Testis (tissue), 2 donors: ENCODE measurements around the gene INAFM2.

Experiments
- CTCF ChIP-seq, 3 experiments: fragments of 450-650 bp in 2 of 3; fragments of 200-600 bp in 1 of 3; sonication (generic) in 1 of 3; IDR thresholded peaks; one replicate each; pipeline ENCODE4 v1.5.1; 2016 to 2019; ENCODE audit warnings: antibody characterized with exemption in 3 of 3, mild to moderate bottlenecking in 2 of 3, moderate library complexity in 1 of 3
- POLR2A ChIP-seq: fragments of 450-650 bp; IDR thresholded peaks from one replicate; pipeline ENCODE4 v1.6.1; 2017; ENCODE audit warnings: antibody characterized with exemption, mild to moderate bottlenecking, moderate library complexity

- TF ChIP-seq CTCF (IDR thresholded peaks at IDR 0.05) (peak in 2 of 3 experiments; percentile 12 to 18), POLR2A (no peak)
Observed at GRCh38 chr15:40354408-40355171, 31.1 kb downstream of the INAFM2 start.
